Osteoblast (primary cell): ENCODE results near the gene HDAC8. TPM values are rescaled to one million over a fixed set of nuclear protein-coding genes. Genes with fewer than 3 reads are reported as not detected.

ENCODE experiments used
- DNase-seq: peaks from one replicate; pipeline ENCODE4 v3.0.0; 2011; ENCODE audit warnings: low spot score, mixed read lengths; ENCODE audit not compliant: insufficient read length; ENCODE audit errors: missing footprints
- H2AFZ ChIP-seq: 2 replicates; pipeline ENCODE4 v1.6.0; 2011; ENCODE audit warnings: mild to moderate bottlenecking, low read length
- H3K27ac ChIP-seq: 2 replicates; pipeline ENCODE4 v1.5.1; 2011; ENCODE audit warnings: mild to moderate bottlenecking, low read depth, low read length, moderate library complexity
- H3K27me3 ChIP-seq: 2 replicates; pipeline ENCODE4 v1.6.0; 2012; ENCODE audit warnings: mild to moderate bottlenecking, control low read depth, inconsistent platforms, low read length, moderate library complexity; ENCODE audit not compliant: insufficient read depth
- H3K36me3 ChIP-seq: 2 replicates; pipeline ENCODE4 v1.5.1; 2011; ENCODE audit warnings: mild to moderate bottlenecking, low read length, control low read depth, moderate library complexity; ENCODE audit not compliant: insufficient read depth
- H3K4me1 ChIP-seq: 2 replicates; pipeline ENCODE4 v1.5.1; 2011; ENCODE audit warnings: mild to moderate bottlenecking, low read length, control low read depth, moderate library complexity; ENCODE audit not compliant: insufficient read depth
- H3K4me2 ChIP-seq: 2 replicates; pipeline ENCODE4 v1.6.0; 2011; ENCODE audit warnings: mild to moderate bottlenecking, low read length; ENCODE audit not compliant: insufficient read depth
- H3K4me3 ChIP-seq: fragments of 200-600 bp; sonication (generic); 3 replicates; pipeline ENCODE4 v1.5.1; 2012; ENCODE audit warnings: mild to moderate bottlenecking, low read length, inconsistent platforms; ENCODE audit not compliant: insufficient read depth
- H3K79me2 ChIP-seq: 2 replicates; pipeline ENCODE4 v1.6.0; 2012; ENCODE audit warnings: mild to moderate bottlenecking, low read length, control low read depth, inconsistent platforms; ENCODE audit not compliant: insufficient read depth
- H3K9me3 ChIP-seq: 2 replicates; pipeline ENCODE4 v1.5.1; 2011; ENCODE audit warnings: low read depth, low read length, control low read depth
- H4K20me1 ChIP-seq: 2 replicates; pipeline ENCODE4 v1.6.0; 2012; ENCODE audit warnings: mild to moderate bottlenecking, low read length, control low read depth; ENCODE audit not compliant: insufficient read depth
- total RNA-seq: library from RNA; depleted of rRNA; stranded (reverse); fragments of >200 nt; gene quantifications from 2 replicates; pipeline ENCODE4 v1.2.3, GENCODE V29; 2012
- TF ChIP-seq, protein P1 (sequence below): IDR thresholded peaks from 2 replicates; pipeline ENCODE4 v1.5.1; 2011; ENCODE audit warnings: mild to moderate bottlenecking, low read depth, low read length, moderate library complexity; ENCODE audit errors: extremely low read depth

HDAC8 gene
- total RNA-seq, 1 donor: 24.6 TPM

DNA sequence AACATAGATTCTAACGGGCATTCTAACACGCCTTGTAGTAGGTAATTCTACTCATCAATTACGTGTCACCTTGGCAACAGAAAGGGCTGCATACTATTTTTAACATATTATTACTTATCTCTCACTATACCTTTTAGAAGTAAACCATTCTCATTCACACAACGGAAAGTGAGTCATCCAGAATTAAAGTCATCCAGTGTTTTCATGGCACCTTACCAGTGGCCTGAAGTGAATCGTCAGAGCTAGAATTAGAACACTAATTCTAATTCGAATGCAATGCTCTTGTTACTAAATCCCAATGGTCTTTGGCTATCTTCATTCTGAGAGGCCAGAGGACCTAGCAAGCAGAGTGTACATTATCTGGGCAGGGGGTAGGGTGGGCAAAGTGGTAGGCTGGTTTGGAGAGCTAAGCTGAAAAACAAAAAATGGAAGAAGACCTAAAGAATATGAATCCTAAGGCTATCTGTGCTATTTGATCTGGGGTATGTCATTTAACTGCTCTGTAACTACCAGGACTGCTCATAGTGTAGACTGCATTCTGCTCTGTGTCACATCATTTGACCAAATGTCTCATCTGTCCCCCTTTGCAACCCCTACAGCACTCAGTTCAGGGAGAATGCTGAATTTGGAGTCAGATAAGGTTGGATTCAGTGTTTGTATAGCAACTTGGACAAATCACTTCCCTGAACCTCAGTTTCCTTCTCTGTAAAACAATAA lies 96.5 kb downstream of the HDAC8 start:
- Histone ChIP-seq H4K20me1 (no peaks in the 10 kb centered on the region), H3K27ac (no peak overlapping the region), H3K4me1 (no peaks in the 10 kb centered on the region), H3K79me2 (no peaks in the 10 kb centered on the region), H3K27me3 (peaks cover 21% of the 10 kb centered on the region), H2AFZ (no peak overlapping the region), H3K4me2 (no peak overlapping the region), H3K4me3 (no peak overlapping the region), H3K36me3 (peaks cover 7% of the 10 kb centered on the region), H3K9me3 (no peaks in the 10 kb centered on the region)
- no peak for DNase-seq
- TF ChIP-seq, protein P1, sequence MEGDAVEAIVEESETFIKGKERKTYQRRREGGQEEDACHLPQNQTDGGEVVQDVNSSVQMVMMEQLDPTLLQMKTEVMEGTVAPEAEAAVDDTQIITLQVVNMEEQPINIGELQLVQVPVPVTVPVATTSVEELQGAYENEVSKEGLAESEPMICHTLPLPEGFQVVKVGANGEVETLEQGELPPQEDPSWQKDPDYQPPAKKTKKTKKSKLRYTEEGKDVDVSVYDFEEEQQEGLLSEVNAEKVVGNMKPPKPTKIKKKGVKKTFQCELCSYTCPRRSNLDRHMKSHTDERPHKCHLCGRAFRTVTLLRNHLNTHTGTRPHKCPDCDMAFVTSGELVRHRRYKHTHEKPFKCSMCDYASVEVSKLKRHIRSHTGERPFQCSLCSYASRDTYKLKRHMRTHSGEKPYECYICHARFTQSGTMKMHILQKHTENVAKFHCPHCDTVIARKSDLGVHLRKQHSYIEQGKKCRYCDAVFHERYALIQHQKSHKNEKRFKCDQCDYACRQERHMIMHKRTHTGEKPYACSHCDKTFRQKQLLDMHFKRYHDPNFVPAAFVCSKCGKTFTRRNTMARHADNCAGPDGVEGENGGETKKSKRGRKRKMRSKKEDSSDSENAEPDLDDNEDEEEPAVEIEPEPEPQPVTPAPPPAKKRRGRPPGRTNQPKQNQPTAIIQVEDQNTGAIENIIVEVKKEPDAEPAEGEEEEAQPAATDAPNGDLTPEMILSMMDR: no peak

DNA sequence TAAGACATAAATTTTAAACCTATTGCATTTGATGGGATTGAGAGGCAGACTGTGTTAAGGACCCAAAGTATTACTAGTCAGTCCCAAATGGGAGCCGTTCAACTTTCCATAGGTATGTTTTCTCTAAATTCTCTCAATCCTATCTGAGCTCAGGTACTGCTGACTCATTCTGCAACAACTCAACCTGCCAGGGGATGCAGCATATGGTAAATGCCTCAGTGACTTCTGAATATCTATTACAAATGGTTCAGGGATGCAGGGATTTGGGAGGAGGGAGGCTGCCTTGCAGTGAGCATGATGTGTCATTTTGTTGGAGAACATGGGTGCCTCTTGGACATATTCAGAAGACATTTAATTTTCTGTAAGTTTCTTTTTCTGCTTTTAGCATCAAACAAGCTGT lies 97.3 kb downstream of the HDAC8 start:
- Histone ChIP-seq H3K27ac (no peak overlapping the region), H3K4me1 (no peaks in the 10 kb centered on the region), H3K4me2 (no peak overlapping the region), H2AFZ (no peak overlapping the region), H3K79me2 (no peaks in the 10 kb centered on the region), H4K20me1 (no peaks in the 10 kb centered on the region), H3K4me3 (no peak overlapping the region), H3K27me3 (peaks cover 21% of the 10 kb centered on the region), H3K36me3 (peaks cover 7% of the 10 kb centered on the region), H3K9me3 (no peaks in the 10 kb centered on the region)
- TF ChIP-seq, protein P1: no peak
- DNase-seq: no peak

DNA sequence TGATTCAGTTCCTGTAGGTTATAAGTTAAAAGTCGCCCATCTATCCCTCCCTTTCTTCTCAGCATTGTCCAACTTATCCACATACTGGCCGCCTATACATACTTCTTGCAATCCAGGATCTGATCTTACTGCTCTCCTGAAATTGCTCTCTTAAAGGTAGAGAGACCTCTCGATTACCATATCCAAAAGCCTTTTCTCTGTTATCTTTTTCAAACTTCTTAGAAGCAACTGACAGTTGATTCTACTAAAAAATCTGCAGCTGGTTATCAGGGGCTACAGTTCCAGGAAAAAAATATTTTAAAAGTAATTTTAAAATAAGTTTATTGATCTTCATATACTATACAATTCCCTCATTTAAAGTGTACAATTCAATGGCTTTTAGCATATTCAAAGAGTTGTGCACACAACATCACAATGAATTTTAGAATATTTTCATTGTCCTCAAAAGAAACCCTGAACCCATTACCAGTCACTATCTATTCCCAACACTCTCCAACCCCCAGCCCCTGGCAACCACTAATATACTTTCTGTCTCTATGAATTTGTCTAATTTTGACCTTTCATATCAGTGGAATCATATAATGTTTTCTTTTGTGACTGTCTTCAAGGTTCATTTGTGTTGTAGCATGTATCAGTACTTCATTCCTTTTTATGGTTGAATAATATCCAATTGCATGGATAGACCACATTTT lies 102.0 kb downstream of the HDAC8 start:
- H3K4me2 ChIP-seq: no peak overlapping the region
- H3K79me2 ChIP-seq: no peaks in the 10 kb centered on the region
- H3K36me3 ChIP-seq: peaks cover 7% of the 10 kb centered on the region
- peaks cover 7% of the 10 kb centered on the region for H3K27me3 ChIP-seq
- TF ChIP-seq, protein P1: no peak
- no peaks in the 10 kb centered on the region for H3K9me3 ChIP-seq
- DNase-seq: no peak
- H2AFZ ChIP-seq: no peak overlapping the region
- no peak overlapping the region for H3K27ac ChIP-seq
- H4K20me1 ChIP-seq: no peaks in the 10 kb centered on the region
- no peak overlapping the region for H3K4me3 ChIP-seq
- no peaks in the 10 kb centered on the region for H3K4me1 ChIP-seq

DNA sequence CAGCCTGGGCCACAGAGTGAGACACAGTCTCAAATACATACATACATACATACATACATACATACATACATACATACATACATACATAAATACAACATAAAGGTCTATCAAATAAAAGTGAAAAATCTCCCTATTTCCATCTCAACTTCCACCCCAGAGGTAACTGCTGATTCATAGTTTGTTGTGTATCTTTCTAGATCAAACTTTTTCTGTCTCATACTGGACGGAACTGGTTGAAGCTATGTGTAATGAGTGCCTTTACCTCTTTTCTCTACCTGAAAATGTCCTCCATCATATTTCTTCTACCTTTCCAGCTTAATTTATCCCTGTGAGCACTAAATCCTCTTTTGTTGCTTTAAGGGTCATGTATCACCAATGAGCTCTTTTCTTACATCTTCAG lies 102.5 kb downstream of the HDAC8 start:
- H3K27me3 ChIP-seq: peaks cover 7% of the 10 kb centered on the region
- H3K9me3 ChIP-seq: no peaks in the 10 kb centered on the region
- H3K4me2 ChIP-seq: no peak overlapping the region
- TF ChIP-seq, protein P1: no peak
- no peak overlapping the region for H3K4me3 ChIP-seq
- H3K4me1 ChIP-seq: no peaks in the 10 kb centered on the region
- H3K79me2 ChIP-seq: no peaks in the 10 kb centered on the region
- peaks cover 7% of the 10 kb centered on the region for H3K36me3 ChIP-seq
- H2AFZ ChIP-seq: no peak overlapping the region
- no peak overlapping the region for H3K27ac ChIP-seq
- H4K20me1 ChIP-seq: no peaks in the 10 kb centered on the region
- no peak for DNase-seq
